Natural killer cell (primary cell): ENCODE measurements around the gene MTMR11. TPM values are rescaled to one million over a fixed set of nuclear protein-coding genes. Genes with fewer than 3 reads are reported as not detected.

Experiments
- ATAC-seq, 3 donors: fragments of 150-1000 bp in 2 of 3; fragments of 200-7000 bp in 1 of 3; cut with Tn5 transposase; 1 replicate in 1 of 3; 2 replicates in 2 of 3; pipeline ENCODE4 v1.10.0; 2021; ENCODE audit warnings: mild to moderate bottlenecking in 2 of 3, moderate library complexity in 2 of 3
- DNase-seq, 2 donors: peaks; one replicate each; pipeline versions ENCODE4 v3.0.0 to v3.0.0-alpha.2; 2013 to 2021; ENCODE audit warnings: mixed read lengths in 1 of 2
- H3K27ac ChIP-seq: one replicate; pipeline ENCODE4 v1.5.1; 2013; ENCODE audit warnings: mild to moderate bottlenecking, low read length
- H3K27me3 ChIP-seq: one replicate; pipeline ENCODE4 v1.6.1; 2013; ENCODE audit warnings: low read length; ENCODE audit not compliant: control insufficient read depth, insufficient read depth
- H3K36me3 ChIP-seq: one replicate; pipeline ENCODE4 v1.6.1; 2013; ENCODE audit warnings: low read length; ENCODE audit not compliant: control insufficient read depth, insufficient read depth
- H3K4me1 ChIP-seq: one replicate; pipeline ENCODE4 v1.6.1; 2013; ENCODE audit warnings: low read length; ENCODE audit not compliant: control insufficient read depth, insufficient read depth
- H3K4me3 ChIP-seq: one replicate; pipeline ENCODE4 v1.5.1; 2013; ENCODE audit warnings: low read length
- H3K9me3 ChIP-seq: one replicate; pipeline ENCODE4 v1.6.1; 2013; ENCODE audit warnings: low read length; ENCODE audit not compliant: control insufficient read depth, insufficient read depth
- H3K27ac Mint-ChIP-seq, 2 donors: one replicate each; pipeline ENCODE4 v1.8.0; 2022; ENCODE audit warnings: mild to moderate bottlenecking in 2 of 2, mixed read lengths in 2 of 2, moderate library complexity in 1 of 2
- H3K27me3 Mint-ChIP-seq, 2 donors: one replicate each; pipeline ENCODE4 v1.8.0; 2022; ENCODE audit warnings: low read depth in 2 of 2, mixed read lengths in 2 of 2
- H3K36me3 Mint-ChIP-seq: one replicate; pipeline ENCODE4 v1.8.0; 2022; ENCODE audit warnings: mixed read lengths
- H3K4me1 Mint-ChIP-seq, 2 donors: one replicate each; pipeline ENCODE4 v1.8.0; 2022; ENCODE audit warnings: mixed read lengths in 2 of 2
- H3K4me3 Mint-ChIP-seq: one replicate; pipeline ENCODE4 v1.8.0; 2022; ENCODE audit warnings: mild to moderate bottlenecking, moderate library complexity, mixed read lengths
- H3K9me3 Mint-ChIP-seq, 2 donors: one replicate each; pipeline ENCODE4 v1.8.0; 2022; ENCODE audit warnings: mixed read lengths in 2 of 2
- WGBS: methylation state at CpG from one replicate; pipeline ENCODE4 v1.1.7; 2013; ENCODE audit warnings: missing lambda C conversion rate; ENCODE audit not compliant: insufficient coverage; 5-methylcytosine and 5-hydroxymethylcytosine counted together
- intact Hi-C: fragments of 100-400 bp; cut with micrococcal nuclease; formaldehyde crosslinking; loops from one replicate; pipeline ENCODE4 v1.14.2; 2022
- total RNA-seq, 4 donors: library from RNA; stranded (reverse); fragments of 120-200 nt in 1 of 4; gene quantifications; one replicate each; pipeline versions ENCODE4 v1.2.3 to v1.2.4, GENCODE V29; 2013 to 2022
- TF ChIP-seq, protein P1 (sequence below): fragments of 200-600 bp; IDR thresholded peaks from one replicate; pipeline ENCODE4 v1.8.0; 2022; ENCODE audit warnings: antibody characterized with exemption

Gene MTMR11
- total RNA-seq, 3 donors from 2014 or later (not counting 1 experiment from before 2014, with no cell fraction given) = 1.8 to 3.0 (median 2.9) TPM

DNA sequence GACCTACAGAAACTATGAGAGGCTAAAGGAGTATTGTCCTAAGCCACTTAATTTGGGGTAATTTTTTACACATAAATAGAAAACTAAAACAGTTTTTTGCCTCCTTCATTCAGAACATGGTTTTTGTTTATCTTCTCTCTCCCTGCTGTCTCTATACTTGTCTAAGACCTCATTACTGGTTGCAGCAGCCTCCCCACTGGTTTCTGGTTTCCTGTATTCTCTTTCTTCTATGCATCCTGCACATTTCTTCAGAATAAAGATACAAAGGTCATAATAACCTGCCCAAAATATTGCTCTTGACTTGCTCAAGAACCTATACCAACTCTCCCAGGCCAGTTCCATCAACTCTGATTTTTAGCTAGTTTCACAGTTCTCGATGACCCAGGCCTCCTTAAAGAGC is 57.1 kb downstream of the MTMR11 start:
- WGBS = 68% methylated on average over 1 of the region's 1 CpG
- DNase-seq (peak in 1 of 2 donors; percentile 56), ATAC-seq (no peak)
- no peaks in the 10 kb centered on the region for H3K27me3 ChIP-seq
- H3K4me3 Mint-ChIP-seq = no peak overlapping the region
- no peak overlapping the region for H3K27ac ChIP-seq
- H3K9me3 Mint-ChIP-seq = no peaks in the 10 kb centered on the region
- H3K4me1 Mint-ChIP-seq = peaks cover 7 to 9% of the 10 kb centered on the region in 2 donors
- H3K4me3 ChIP-seq = no peak overlapping the region
- H3K27ac Mint-ChIP-seq = no peak overlapping the region
- TF ChIP-seq, protein P1, sequence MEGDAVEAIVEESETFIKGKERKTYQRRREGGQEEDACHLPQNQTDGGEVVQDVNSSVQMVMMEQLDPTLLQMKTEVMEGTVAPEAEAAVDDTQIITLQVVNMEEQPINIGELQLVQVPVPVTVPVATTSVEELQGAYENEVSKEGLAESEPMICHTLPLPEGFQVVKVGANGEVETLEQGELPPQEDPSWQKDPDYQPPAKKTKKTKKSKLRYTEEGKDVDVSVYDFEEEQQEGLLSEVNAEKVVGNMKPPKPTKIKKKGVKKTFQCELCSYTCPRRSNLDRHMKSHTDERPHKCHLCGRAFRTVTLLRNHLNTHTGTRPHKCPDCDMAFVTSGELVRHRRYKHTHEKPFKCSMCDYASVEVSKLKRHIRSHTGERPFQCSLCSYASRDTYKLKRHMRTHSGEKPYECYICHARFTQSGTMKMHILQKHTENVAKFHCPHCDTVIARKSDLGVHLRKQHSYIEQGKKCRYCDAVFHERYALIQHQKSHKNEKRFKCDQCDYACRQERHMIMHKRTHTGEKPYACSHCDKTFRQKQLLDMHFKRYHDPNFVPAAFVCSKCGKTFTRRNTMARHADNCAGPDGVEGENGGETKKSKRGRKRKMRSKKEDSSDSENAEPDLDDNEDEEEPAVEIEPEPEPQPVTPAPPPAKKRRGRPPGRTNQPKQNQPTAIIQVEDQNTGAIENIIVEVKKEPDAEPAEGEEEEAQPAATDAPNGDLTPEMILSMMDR = no peak
- intact Hi-C loops = no loop called here
- H3K27me3 Mint-ChIP-seq = no peaks in the 10 kb centered on the region
- H3K9me3 ChIP-seq = no peaks in the 10 kb centered on the region
- H3K36me3 ChIP-seq = no peaks in the 10 kb centered on the region
- peaks cover 5% of the 10 kb centered on the region for H3K4me1 ChIP-seq
- H3K36me3 Mint-ChIP-seq = no peaks in the 10 kb centered on the region

Other genes starting within 250 kb of the MTMR11 start
- gene FCGR1A, start 154.2 kb downstream of the MTMR11 start, total RNA-seq = under 1 TPM in 2 of 3 donors, not detected in 1; 0.48 to 0.77 TPM
- gene BOLA1, start 37.3 kb downstream of the MTMR11 start, total RNA-seq = 1 to 10 TPM; 7.0 to 8.3 (median 7.9) TPM
- 1 to 10 TPM in 2 of 3 donors, under 1 TPM in 1; 0.73 to 3.9 (median 1.3) TPM for gene SV2A, start 19.0 kb downstream of the MTMR11 start, total RNA-seq
- 10 to 100 TPM; 67.3 to 73.7 (median 68.5) TPM for gene SF3B4, start 9.1 kb downstream of the MTMR11 start, total RNA-seq
- 10 to 100 TPM; 10.6 to 19.6 (median 12.3) TPM for gene OTUD7B, start 73.8 kb upstream of the MTMR11 start, total RNA-seq
- gene VPS45, start 130.9 kb upstream of the MTMR11 start, total RNA-seq = 10 to 100 TPM; 28.8 to 41.1 (median 33.0) TPM
- 10 to 100 TPM; 53.3 to 73.8 (median 64.6) TPM for gene PLEKHO1, start 213.0 kb upstream of the MTMR11 start, total RNA-seq